RWPE2 (cell line): ENCODE results near the gene ARMC2.
"Not testable (repeated sequence)": the region's sequence is repeated elsewhere in the genome, so short reads cannot be mapped to it uniquely, and the experiment has no call there.

Source experiments
- ATAC-seq: fragments of 200-7000 bp; cut with Tn5 transposase; 3 replicates; pipeline ENCODE4 v1.9.1; 2021; ENCODE audit warnings: low read depth
- DNase-seq: peaks from one replicate; pipeline ENCODE4 v3.0.0-alpha.2; 2020; ENCODE audit warnings: low spot score
- H3K27ac ChIP-seq: fragments of 450-650 bp; 2 replicates; pipeline ENCODE4 v1.5.1; 2017; ENCODE audit warnings: mild to moderate bottlenecking; ENCODE audit not compliant: poor library complexity, severe bottlenecking
- H3K27me3 ChIP-seq: fragments of 250-450 bp; sonication (Bioruptor Pico); 2 replicates; pipeline ENCODE4 v1.5.1; 2021; ENCODE audit warnings: mild to moderate bottlenecking, moderate library complexity; ENCODE audit not compliant: insufficient read depth, poor library complexity, severe bottlenecking
- H3K36me3 ChIP-seq: fragments of 250-450 bp; sonication (Bioruptor Pico); 2 replicates; pipeline ENCODE4 v1.5.1; 2020; ENCODE audit warnings: low read depth, mild to moderate bottlenecking, moderate library complexity
- H3K4me1 ChIP-seq: fragments of 250-450 bp; sonication (Bioruptor Pico); 2 replicates; pipeline ENCODE4 v1.5.1; 2021; ENCODE audit warnings: mild to moderate bottlenecking, moderate library complexity; ENCODE audit not compliant: insufficient read depth, poor library complexity, severe bottlenecking
- H3K4me3 ChIP-seq: fragments of 250-450 bp; sonication (Bioruptor Pico); 2 replicates; pipeline ENCODE4 v1.5.1; 2021; ENCODE audit warnings: mild to moderate bottlenecking, moderate library complexity; ENCODE audit not compliant: severe bottlenecking
- H3K9me3 ChIP-seq: fragments of 250-450 bp; sonication (Bioruptor Pico); 2 replicates; pipeline ENCODE4 v1.5.1; 2021; ENCODE audit warnings: mild to moderate bottlenecking, moderate library complexity; ENCODE audit not compliant: severe bottlenecking
- CTCF ChIP-seq: fragments of 450-650 bp; IDR thresholded peaks from one replicate; pipeline ENCODE4 v1.5.1; 2017; ENCODE audit warnings: mild to moderate bottlenecking, moderate library complexity; ENCODE audit not compliant: poor library complexity, severe bottlenecking

Gene ARMC2

GRCh38 chr6:108851756-108852155 is 3.5 kb downstream of the ARMC2 start:
- Histone ChIP-seq H3K4me1 (peaks cover 4% of the 10 kb centered on the region), H3K36me3 (peaks cover 11% of the 10 kb centered on the region), H3K27ac (no peak overlapping the region), H3K27me3 (no peaks in the 10 kb centered on the region), H3K4me3 (no peak overlapping the region), H3K9me3 (peaks cover under 1% of the 10 kb centered on the region)
- TF ChIP-seq CTCF: no peak
- ATAC-seq (no peak), DNase-seq (no peak)

- no peak for TF ChIP-seq CTCF
- Histone ChIP-seq H3K36me3 (peaks cover 24% of the 10 kb centered on the region), H3K27ac (no peak overlapping the region), H3K4me1 (peaks cover 4% of the 10 kb centered on the region), H3K4me3 (no peak overlapping the region), H3K27me3 (no peaks in the 10 kb centered on the region), H3K9me3 (peaks cover 6% of the 10 kb centered on the region)
- no peak for ATAC-seq
- DNase-seq: no peak
These were observed 4.9 kb downstream of the ARMC2 start for GRCh38 chr6:108853077-108853476.

GRCh38 chr6:108862479-108863191 is 14.4 kb downstream of the ARMC2 start:
- H3K27me3 ChIP-seq: no peaks in the 10 kb centered on the region
- DNase-seq: no peak
- H3K36me3 ChIP-seq: peaks cover 11% of the 10 kb centered on the region
- no peak for ATAC-seq
- H3K9me3 ChIP-seq: no peaks in the 10 kb centered on the region
- no peak for TF ChIP-seq CTCF
- H3K27ac ChIP-seq: no peak overlapping the region
- no peaks in the 10 kb centered on the region for H3K4me1 ChIP-seq
- no peak overlapping the region for H3K4me3 ChIP-seq

- DNase-seq, ATAC-seq, H3K36me3 ChIP-seq, H3K9me3 ChIP-seq, H3K4me1 ChIP-seq, H3K27me3 ChIP-seq, H3K4me3 ChIP-seq, H3K27ac ChIP-seq: not testable (repeated sequence)
These were observed 17.6 kb downstream of the ARMC2 start for GRCh38 chr6:108865751-108866286.

GRCh38 chr6:108866798-108867197 is 18.6 kb downstream of the ARMC2 start:
- Histone ChIP-seq H3K36me3 (no peaks in the 10 kb centered on the region), H3K4me3 (no peak overlapping the region), H3K9me3 (no peaks in the 10 kb centered on the region), H3K4me1 (no peaks in the 10 kb centered on the region), H3K27me3 (no peaks in the 10 kb centered on the region), H3K27ac (no peak overlapping the region)
- TF ChIP-seq CTCF: no peak
- no peak for ATAC-seq
- DNase-seq: no peak
